Transverse colon (tissue), 4 donors: ENCODE data around the gene RPE65.

Experiments
- CTCF ChIP-seq, 5 experiments: fragments of 200-600 bp in 3 of 5; fragments of 450-650 bp in 2 of 5; sonication (generic) in 3 of 5; IDR thresholded peaks; 1 replicate in 2 of 5; 2 replicates in 3 of 5; pipeline ENCODE4 v1.5.1; 2016 to 2017; ENCODE audit warnings: antibody characterized with exemption in 5 of 5, inconsistent platforms in 3 of 5, mild to moderate bottlenecking in 2 of 5, moderate library complexity in 1 of 5
- POLR2AphosphoS5 ChIP-seq, 3 donors: sonication (generic); formaldehyde crosslinking; IDR thresholded peaks; one replicate each; pipeline ENCODE4 v1.6.1; 2016; ENCODE audit warnings: antibody characterized with exemption in 3 of 3

- no peak for TF ChIP-seq CTCF (IDR thresholded peaks at IDR 0.05)
- no peak for TF ChIP-seq POLR2AphosphoS5 (IDR thresholded peaks at IDR 0.05)
Observed at GRCh38 chr1:68473060-68473459, 23.3 kb upstream of the RPE65 start.
